LNCaP clone FGC (cell line): ENCODE results near the gene SHISAL2A.

ENCODE experiments used
- DNase-seq: peaks from one replicate; pipeline ENCODE4 v3.0.0-alpha.2; 2011; ENCODE audit warnings: low read depth
- H3K4me3 ChIP-seq: 2 replicates; pipeline ENCODE4 v1.5.1; 2011; ENCODE audit warnings: mild to moderate bottlenecking, low read depth, low read length, control low read depth
- CTCF ChIP-seq: IDR thresholded peaks from 2 replicates; pipeline ENCODE4 v1.5.1; 2012; ENCODE audit warnings: mild to moderate bottlenecking; ENCODE audit not compliant: control insufficient read depth, insufficient read depth; ENCODE audit errors: extremely low read depth

SHISAL2A gene

GRCh38 chr1:52632732-52633290 lies at the start of gene SHISAL2A:
TSS of gene SHISAL2A (plus strand) at chr1:52633168. CDS start at chr1:52633494, 326 bp downstream.
- TF ChIP-seq CTCF: no peak
- no peak within 1 kb of the TSS for H3K4me3 ChIP-seq
- no peak for DNase-seq

- H3K4me3 ChIP-seq: no peak overlapping the region
- no peak for TF ChIP-seq CTCF
- DNase-seq: no peak
These were observed 47.5 kb upstream of the SHISAL2A start for GRCh38 chr1:52585474-52585873.

- no peak overlapping the region for H3K4me3 ChIP-seq
- TF ChIP-seq CTCF: no peak
- no peak for DNase-seq
These were observed 44.9 kb upstream of the SHISAL2A start for GRCh38 chr1:52588027-52588426.

- TF ChIP-seq CTCF: no peak
- no peak for DNase-seq
- H3K4me3 ChIP-seq: no peak overlapping the region
These were observed 44.4 kb upstream of the SHISAL2A start for GRCh38 chr1:52588535-52588934.

- no peak for DNase-seq
- no peak for TF ChIP-seq CTCF
- no peak overlapping the region for H3K4me3 ChIP-seq
These were observed 42.7 kb upstream of the SHISAL2A start for GRCh38 chr1:52590266-52590665.

GRCh38 chr1:52592637-52593323 lies 40.2 kb upstream of the SHISAL2A start:
- no peak for DNase-seq
- TF ChIP-seq CTCF: no peak
- H3K4me3 ChIP-seq: no peak overlapping the region

GRCh38 chr1:52593495-52593894 lies 39.5 kb upstream of the SHISAL2A start:
- no peak for DNase-seq
- TF ChIP-seq CTCF: no peak
- no peak overlapping the region for H3K4me3 ChIP-seq
